HUES6 (cell line): Measurements from ENCODE around the gene TMEM178B.

ENCODE experiments used
- H3K27ac ChIP-seq: 2 replicates; pipeline ENCODE4 v1.7.0; 2013; ENCODE audit warnings: low read depth, mild to moderate bottlenecking, low read length, inconsistent platforms
- H3K27me3 ChIP-seq: 2 replicates; pipeline ENCODE4 v1.6.1; 2013; ENCODE audit warnings: low read length; ENCODE audit not compliant: control insufficient read depth, insufficient read depth
- H3K36me3 ChIP-seq: 2 replicates; pipeline ENCODE4 v1.6.1; 2013; ENCODE audit warnings: low read length; ENCODE audit not compliant: control insufficient read depth, insufficient read depth
- H3K4me1 ChIP-seq: 2 replicates; pipeline ENCODE4 v1.6.1; 2013; ENCODE audit warnings: low read length; ENCODE audit not compliant: control insufficient read depth, insufficient read depth
- H3K4me3 ChIP-seq: 2 replicates; pipeline ENCODE4 v1.5.1; 2013; ENCODE audit warnings: low read depth, low read length
- H3K9ac ChIP-seq: one replicate; pipeline ENCODE4 v1.6.1; 2013; ENCODE audit warnings: mild to moderate bottlenecking, low read length
- H3K9me3 ChIP-seq: 2 replicates; pipeline ENCODE4 v1.6.1; 2013; ENCODE audit warnings: low read depth, low read length; ENCODE audit not compliant: control insufficient read depth, insufficient read depth

The TMEM178B gene

DNA sequence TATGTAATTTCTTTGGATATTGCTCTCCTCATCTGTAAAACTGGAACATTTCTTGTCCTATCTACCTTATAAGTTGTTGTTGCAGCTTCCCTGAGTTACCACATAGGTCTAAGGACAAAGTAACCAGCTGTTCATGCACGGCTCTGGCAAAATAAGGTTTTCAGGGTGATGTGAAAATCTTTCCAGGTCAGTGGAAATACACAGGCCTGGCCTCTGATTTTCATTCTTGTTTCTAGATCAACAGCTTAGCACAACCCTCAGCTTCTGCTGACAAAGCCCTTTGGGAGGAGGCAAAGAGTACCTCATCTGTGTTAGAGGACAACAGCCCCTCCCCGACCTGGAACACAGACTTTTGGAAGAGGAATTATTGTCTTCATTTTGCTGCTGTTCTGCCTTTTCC is 359.8 kb downstream of the TMEM178B start:
- H3K36me3 ChIP-seq: no peaks in the 10 kb centered on the region
- no peak overlapping the region for H3K9ac ChIP-seq
- peaks cover 41% of the 10 kb centered on the region for H3K4me1 ChIP-seq
- no peak overlapping the region for H3K27ac ChIP-seq
- H3K9me3 ChIP-seq: no peaks in the 10 kb centered on the region
- no peak overlapping the region for H3K4me3 ChIP-seq
- no peaks in the 10 kb centered on the region for H3K27me3 ChIP-seq

DNA sequence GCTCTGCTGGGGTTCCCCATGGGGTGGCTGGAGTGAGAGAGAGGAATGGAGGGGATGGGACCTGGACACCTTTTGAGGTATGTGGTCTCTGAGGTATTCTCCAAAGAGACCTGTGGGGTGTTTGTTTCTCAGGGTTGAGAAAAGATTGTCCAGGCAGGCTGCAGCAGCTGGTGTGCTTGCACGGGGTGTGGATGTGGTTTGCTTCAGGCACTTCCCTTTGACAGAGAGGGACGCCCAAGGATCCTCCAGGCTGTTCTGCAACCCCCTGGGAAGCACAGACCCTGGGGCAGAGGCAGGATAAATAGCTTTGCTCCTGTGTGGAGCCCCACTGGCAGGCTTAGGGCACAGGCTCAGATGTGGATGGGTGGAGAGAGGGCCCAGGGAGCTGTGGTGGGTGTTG is 362.3 kb downstream of the TMEM178B start:
- H3K9me3 ChIP-seq: no peaks in the 10 kb centered on the region
- no peak overlapping the region for H3K27ac ChIP-seq
- H3K27me3 ChIP-seq: no peaks in the 10 kb centered on the region
- H3K4me3 ChIP-seq: no peak overlapping the region
- H3K9ac ChIP-seq: no peak overlapping the region
- no peaks in the 10 kb centered on the region for H3K36me3 ChIP-seq
- peaks cover 24% of the 10 kb centered on the region for H3K4me1 ChIP-seq

DNA sequence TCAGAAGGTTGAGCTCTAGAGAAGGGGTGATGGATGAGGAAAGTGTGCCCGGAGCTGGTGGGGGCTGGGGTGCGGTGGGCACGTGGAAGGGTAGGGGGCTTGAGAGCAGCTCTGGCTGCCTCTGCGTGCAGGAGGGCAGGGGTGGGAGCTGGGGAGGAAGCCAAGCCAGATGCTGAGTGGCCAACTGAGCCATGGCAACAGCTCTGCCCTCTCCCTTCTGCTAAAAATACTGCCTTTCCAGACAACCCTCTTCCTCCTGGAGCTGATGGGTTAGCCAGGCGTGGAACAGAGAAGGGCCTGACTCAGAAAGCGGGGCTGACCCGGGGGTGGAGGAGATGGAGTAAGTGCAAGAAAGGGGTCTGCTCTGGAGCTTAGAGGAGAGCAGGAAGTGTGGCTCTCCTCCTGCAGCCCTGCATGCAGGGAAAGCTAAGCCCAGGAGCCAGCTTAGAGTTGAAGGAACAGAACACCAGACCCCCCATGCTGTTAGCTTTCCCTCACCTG is 362.8 kb downstream of the TMEM178B start:
- Histone ChIP-seq H3K27me3 (no peaks in the 10 kb centered on the region), H3K9ac (no peak overlapping the region), H3K36me3 (no peaks in the 10 kb centered on the region), H3K4me1 (peaks cover 19% of the 10 kb centered on the region), H3K4me3 (no peak overlapping the region), H3K27ac (no peak overlapping the region), H3K9me3 (no peaks in the 10 kb centered on the region)

DNA sequence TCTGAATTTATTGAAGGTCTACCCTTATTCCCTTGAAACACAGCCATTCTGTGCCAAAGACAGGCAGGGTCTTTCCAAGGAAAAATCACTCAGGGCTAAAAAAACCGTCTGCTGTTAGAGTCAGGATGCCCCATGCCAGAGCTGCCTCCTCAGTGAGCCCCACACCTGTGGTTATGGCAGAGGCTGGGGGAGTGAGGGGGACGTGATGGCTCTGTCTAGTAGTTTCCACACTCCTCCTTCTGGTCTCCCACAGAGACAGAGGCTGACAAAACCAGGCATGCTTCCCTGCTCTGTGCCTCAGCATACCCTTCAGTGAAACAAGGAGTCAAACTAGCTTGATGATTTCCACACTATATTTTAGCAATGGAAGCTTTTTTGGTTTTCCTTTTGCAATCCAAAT is 365.3 kb downstream of the TMEM178B start:
- Histone ChIP-seq H3K4me1 (peaks cover 15% of the 10 kb centered on the region), H3K27ac (no peak overlapping the region), H3K4me3 (no peak overlapping the region), H3K9ac (no peak overlapping the region), H3K9me3 (no peaks in the 10 kb centered on the region), H3K36me3 (no peaks in the 10 kb centered on the region), H3K27me3 (no peaks in the 10 kb centered on the region)

DNA sequence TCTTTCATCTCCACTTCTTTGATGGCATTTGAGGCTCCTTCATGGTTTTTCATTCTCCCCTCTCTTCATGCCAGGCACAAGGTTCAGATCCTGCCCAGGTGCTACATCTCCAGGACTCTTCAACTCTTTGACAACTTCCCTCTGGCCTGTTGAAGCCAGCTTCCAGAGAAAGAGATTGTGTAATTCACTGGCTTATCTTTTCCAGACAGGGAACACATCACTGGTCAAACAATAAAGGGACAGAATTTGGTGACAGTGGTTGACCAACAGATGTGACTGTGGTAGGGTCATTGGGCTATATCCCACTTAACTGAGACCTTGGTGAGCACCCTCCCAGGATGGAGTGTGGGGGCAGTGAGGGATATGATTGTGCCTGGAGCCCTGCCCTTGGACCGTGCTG is 365.9 kb downstream of the TMEM178B start:
- no peaks in the 10 kb centered on the region for H3K36me3 ChIP-seq
- peaks cover 15% of the 10 kb centered on the region for H3K4me1 ChIP-seq
- no peak overlapping the region for H3K27ac ChIP-seq
- H3K27me3 ChIP-seq: no peaks in the 10 kb centered on the region
- H3K4me3 ChIP-seq: no peak overlapping the region
- H3K9me3 ChIP-seq: no peaks in the 10 kb centered on the region
- no peak overlapping the region for H3K9ac ChIP-seq

DNA sequence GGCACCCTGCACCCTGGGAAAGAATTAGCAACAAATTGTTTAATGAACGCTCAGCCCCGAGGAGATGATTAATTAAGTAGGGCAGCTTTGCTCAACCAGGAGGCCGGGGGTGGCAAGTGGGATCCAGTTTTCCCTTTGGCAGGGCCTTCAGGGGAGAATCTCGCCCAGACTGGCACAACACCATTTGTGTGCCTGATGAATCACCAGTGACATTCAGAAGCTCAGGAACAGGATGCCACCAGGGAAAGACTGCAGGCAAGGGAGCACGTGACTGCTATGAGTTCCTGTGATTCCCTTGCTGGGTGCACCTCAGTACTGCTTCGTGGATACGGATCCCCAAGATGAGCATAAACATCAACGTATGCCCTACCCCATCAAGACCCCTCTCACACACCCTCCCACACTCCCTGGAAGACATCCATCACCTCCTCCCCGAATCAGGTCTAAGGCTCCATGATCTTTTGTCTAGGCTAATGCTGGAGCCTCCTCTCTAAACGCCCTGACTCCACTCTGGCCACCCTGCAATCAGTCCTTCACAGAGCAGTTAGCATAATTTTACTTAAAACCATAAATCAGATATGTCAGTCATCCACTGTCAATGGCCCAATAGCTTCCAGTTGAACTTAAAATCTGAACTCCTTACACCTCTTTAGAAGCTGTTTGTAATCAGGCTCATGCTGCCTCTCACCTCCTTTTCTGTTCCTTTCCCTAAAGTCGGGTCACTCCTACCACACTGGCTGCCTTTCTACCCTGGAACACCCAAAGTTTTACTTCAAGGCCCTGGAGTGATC is 368.2 kb downstream of the TMEM178B start:
- H3K9me3 ChIP-seq: no peaks in the 10 kb centered on the region
- H3K9ac ChIP-seq: no peak overlapping the region
- H3K27ac ChIP-seq: no peak overlapping the region
- no peaks in the 10 kb centered on the region; the same call in 1 of the 2 replicates for H3K4me1 ChIP-seq
- no peaks in the 10 kb centered on the region for H3K36me3 ChIP-seq
- no peak overlapping the region for H3K4me3 ChIP-seq
- no peaks in the 10 kb centered on the region for H3K27me3 ChIP-seq

DNA sequence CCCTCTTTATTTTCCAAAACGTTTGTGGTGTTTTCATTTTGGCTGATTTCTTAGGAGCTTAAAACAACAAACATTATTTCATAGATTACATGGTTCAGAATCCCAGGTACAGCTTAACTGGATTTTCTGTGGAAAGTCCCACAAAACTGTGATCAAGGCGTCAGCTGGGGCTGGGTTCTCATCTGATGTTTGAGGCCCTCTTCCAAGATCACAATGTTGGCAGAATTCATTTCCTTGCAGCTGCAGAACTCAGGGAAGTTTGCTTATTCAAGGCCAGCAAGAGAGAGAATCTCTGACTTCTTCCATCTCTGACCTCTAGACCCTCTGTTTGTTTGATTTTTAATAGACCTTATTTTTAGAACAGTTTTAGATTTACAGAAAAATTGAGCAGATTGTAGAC is 368.9 kb downstream of the TMEM178B start:
- Histone ChIP-seq H3K27ac (no peak overlapping the region), H3K4me1 (no peaks in the 10 kb centered on the region), H3K9me3 (no peaks in the 10 kb centered on the region), H3K36me3 (no peaks in the 10 kb centered on the region), H3K9ac (no peak overlapping the region), H3K27me3 (no peaks in the 10 kb centered on the region), H3K4me3 (no peak overlapping the region)

DNA sequence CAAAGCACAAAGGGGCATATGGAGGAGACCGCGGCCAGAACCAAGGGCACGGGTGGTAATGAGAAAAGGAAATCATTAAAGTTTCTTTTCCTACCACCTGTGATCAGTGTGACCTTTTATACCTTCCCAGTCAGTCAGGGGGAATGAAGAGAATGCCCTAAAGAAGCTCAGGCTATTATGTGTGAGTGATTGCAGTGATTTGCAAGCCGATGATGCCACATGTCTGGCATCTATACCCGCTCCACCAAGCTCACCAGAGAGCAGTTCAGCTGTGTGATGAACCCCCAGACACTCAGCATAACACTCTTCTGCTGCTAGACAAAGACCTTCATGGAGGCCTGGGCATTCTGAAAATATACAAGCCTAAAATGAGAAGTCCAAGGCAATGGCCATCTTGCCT is 371.1 kb downstream of the TMEM178B start:
- no peak overlapping the region for H3K9ac ChIP-seq
- no peaks in the 10 kb centered on the region for H3K4me1 ChIP-seq
- no peaks in the 10 kb centered on the region for H3K9me3 ChIP-seq
- H3K27ac ChIP-seq: no peak overlapping the region
- H3K4me3 ChIP-seq: no peak overlapping the region
- H3K36me3 ChIP-seq: no peaks in the 10 kb centered on the region
- no peaks in the 10 kb centered on the region for H3K27me3 ChIP-seq

DNA sequence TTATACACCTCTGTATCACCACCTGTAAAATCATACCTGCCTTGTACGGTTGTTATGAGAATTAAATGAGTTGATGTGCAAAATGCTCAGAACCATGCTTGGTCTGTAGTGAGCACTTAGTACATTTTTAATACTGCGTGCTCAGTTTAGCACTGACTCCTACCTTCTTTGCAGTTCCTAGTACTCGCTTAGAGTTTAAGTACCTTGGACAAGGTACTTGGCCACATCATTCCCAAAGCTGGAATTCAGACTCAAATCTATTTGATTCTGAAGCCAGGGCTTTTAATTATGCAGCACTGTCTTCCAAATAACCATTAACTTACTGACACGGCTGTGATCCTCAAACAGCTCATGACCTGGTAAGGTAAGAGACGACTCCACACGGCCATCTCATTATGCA is 377.4 kb downstream of the TMEM178B start:
- Histone ChIP-seq H3K27me3 (no peaks in the 10 kb centered on the region), H3K36me3 (no peaks in the 10 kb centered on the region), H3K4me1 (no peaks in the 10 kb centered on the region), H3K9me3 (no peaks in the 10 kb centered on the region), H3K4me3 (no peak overlapping the region), H3K9ac (no peak overlapping the region), H3K27ac (no peak overlapping the region)

DNA sequence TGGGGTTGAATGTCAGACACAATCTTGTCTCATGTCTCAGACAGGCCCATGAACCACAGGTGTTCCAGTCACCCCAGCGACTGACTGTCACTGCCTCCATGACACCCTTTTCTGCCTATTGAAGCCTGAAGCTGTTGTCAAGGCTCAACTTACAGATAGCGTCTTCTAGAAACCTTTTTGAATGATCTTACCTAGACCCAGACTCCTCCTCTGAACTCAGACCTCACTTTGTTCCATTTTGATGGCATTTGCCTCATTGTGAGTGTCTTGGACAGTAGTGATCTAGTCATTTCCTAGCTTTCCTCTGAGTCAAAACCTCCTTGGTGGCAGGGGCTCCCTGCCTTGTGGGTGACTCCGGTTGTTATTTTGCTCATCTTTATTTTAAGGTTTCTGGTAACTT is 379.0 kb downstream of the TMEM178B start:
- no peaks in the 10 kb centered on the region for H3K9me3 ChIP-seq
- no peak overlapping the region for H3K27ac ChIP-seq
- no peaks in the 10 kb centered on the region for H3K27me3 ChIP-seq
- H3K4me1 ChIP-seq: no peaks in the 10 kb centered on the region
- no peak overlapping the region for H3K4me3 ChIP-seq
- H3K9ac ChIP-seq: no peak overlapping the region
- H3K36me3 ChIP-seq: no peaks in the 10 kb centered on the region

DNA sequence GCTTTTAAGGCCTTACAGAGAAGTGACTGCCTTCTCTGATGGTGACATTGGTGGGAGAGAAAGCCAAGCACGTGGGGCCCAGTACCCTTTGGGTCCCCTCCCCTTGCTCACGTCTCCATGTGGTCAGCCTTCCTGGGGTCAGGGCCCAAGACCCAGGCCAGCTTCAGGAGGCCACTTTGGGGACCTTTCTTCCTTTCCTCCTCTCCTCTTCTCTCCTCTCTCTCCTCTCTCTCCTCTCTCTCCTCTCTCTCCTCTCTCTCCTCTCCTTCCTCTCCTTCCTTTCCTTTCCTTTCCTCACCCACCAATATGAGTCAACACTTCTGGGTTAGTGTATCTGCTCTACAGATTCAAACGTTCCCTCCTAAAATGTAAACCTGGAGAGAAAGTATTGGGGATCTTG is 380.5 kb downstream of the TMEM178B start:
- Histone ChIP-seq H3K27me3 (no peaks in the 10 kb centered on the region), H3K9ac (no peak overlapping the region), H3K4me3 (no peak overlapping the region), H3K4me1 (no peaks in the 10 kb centered on the region), H3K27ac (no peak overlapping the region), H3K9me3 (no peaks in the 10 kb centered on the region), H3K36me3 (no peaks in the 10 kb centered on the region)
